WTC11 (cell line): ENCODE results near the gene PDLIM1. TPM values are rescaled to one million over a fixed set of nuclear protein-coding genes. Genes with fewer than 3 reads are reported as not detected.

ENCODE experiments used
- ATAC-seq: fragments of 200-7000 bp; cut with Tn5 transposase; 2 replicates; pipeline ENCODE4 v1.10.0; 2021; ENCODE audit warnings: mild to moderate bottlenecking, moderate library complexity
- CTCF ChIA-PET: fragments of 300-600 bp; sonication (Branson Sonifier 250); formaldehyde crosslinking; loops from one replicate; lab custom pipeline; 2021; ENCODE audit warnings: antibody characterized with exemption; lab: Charles Lee
- POLR2A ChIA-PET: fragments of 350-600 bp; sonication (Branson Sonifier 250); formaldehyde crosslinking; loops from one replicate; lab custom pipeline; 2021; ENCODE audit warnings: antibody characterized with exemption; lab: Charles Lee
- DNase-seq: peaks from one replicate; pipeline ENCODE4 v3.0.0; 2021; ENCODE audit warnings: low spot score
- H3K27ac Mint-ChIP-seq: 2 replicates; pipeline ENCODE4 v1.8.0; 2021; ENCODE audit warnings: mixed read lengths
- H3K27me3 Mint-ChIP-seq: 2 replicates; pipeline ENCODE4 v1.8.0; 2021; ENCODE audit warnings: low read depth, mild to moderate bottlenecking, moderate library complexity, mixed read lengths
- H3K36me3 Mint-ChIP-seq: 2 replicates; pipeline ENCODE4 v1.8.0; 2021; ENCODE audit warnings: mixed read lengths
- H3K4me1 Mint-ChIP-seq: 2 replicates; pipeline ENCODE4 v1.8.0; 2022; ENCODE audit warnings: mixed read lengths
- H3K4me3 Mint-ChIP-seq: 2 replicates; pipeline ENCODE4 v1.8.0; 2021; ENCODE audit warnings: mild to moderate bottlenecking, moderate library complexity, mixed read lengths
- H3K9me3 Mint-ChIP-seq: 2 replicates; pipeline ENCODE4 v1.8.0; 2021; ENCODE audit warnings: mixed read lengths
- ATF1 ChIP-seq: sonication (generic); formaldehyde crosslinking; IDR thresholded peaks from 2 replicates; pipeline ENCODE4 v1.8.1; 2023; ENCODE audit warnings: mild to moderate bottlenecking, moderate library complexity, missing genetic modification reagents
- ATF6 ChIP-seq: sonication (generic); formaldehyde crosslinking; IDR thresholded peaks from 2 replicates; pipeline ENCODE4 v1.8.1; 2023; ENCODE audit warnings: mild to moderate bottlenecking, missing genetic modification reagents
- CDX4 ChIP-seq: fragments of 250-450 bp; sonication (Bioruptor Pico); IDR thresholded peaks from 2 replicates; pipeline ENCODE4 v1.9.0; 2021; ENCODE audit warnings: moderate library complexity, mild to moderate bottlenecking, inconsistent platforms, borderline replicate concordance
- CTCF ChIP-seq: fragments of 200-600 bp; IDR thresholded peaks from 2 replicates; pipeline ENCODE4 v1.8.0; 2022; ENCODE audit warnings: antibody characterized with exemption
- FOXK1 ChIP-seq: sonication (generic); formaldehyde crosslinking; IDR thresholded peaks from 2 replicates; pipeline ENCODE4 v1.8.0; 2022; ENCODE audit warnings: mild to moderate bottlenecking, moderate library complexity, missing genetic modification reagents
- GTF2I ChIP-seq: fragments of 250-450 bp; sonication (Bioruptor Pico); conservative IDR thresholded peaks from 2 replicates; pipeline ENCODE4 v1.4.0; 2021; ENCODE audit warnings: mild to moderate bottlenecking
- JUN ChIP-seq: sonication (generic); formaldehyde crosslinking; IDR thresholded peaks from 2 replicates; pipeline ENCODE4 v1.8.0; 2023; ENCODE audit warnings: mild to moderate bottlenecking, missing genetic modification reagents
- KAT7 ChIP-seq: sonication (generic); formaldehyde crosslinking; IDR thresholded peaks from 2 replicates; pipeline ENCODE4 v1.8.1; 2023; ENCODE audit warnings: missing genetic modification reagents, mild to moderate bottlenecking, borderline replicate concordance
- MAX ChIP-seq: sonication (generic); formaldehyde crosslinking; IDR thresholded peaks from 2 replicates; pipeline ENCODE4 v1.8.0; 2022; ENCODE audit warnings: mild to moderate bottlenecking, missing genetic modification reagents
- PREB ChIP-seq: sonication (generic); formaldehyde crosslinking; IDR thresholded peaks from 2 replicates; pipeline ENCODE4 v1.8.1; 2022; ENCODE audit warnings: mild to moderate bottlenecking, missing genetic modification reagents, moderate library complexity, borderline replicate concordance
- RELA ChIP-seq: sonication (generic); formaldehyde crosslinking; IDR thresholded peaks from 2 replicates; pipeline ENCODE4 v1.8.1; 2022; ENCODE audit warnings: missing genetic modification reagents, mild to moderate bottlenecking, borderline replicate concordance
- ZBTB21 ChIP-seq: sonication (generic); formaldehyde crosslinking; IDR thresholded peaks from 2 replicates; pipeline ENCODE4 v1.8.1; 2023; ENCODE audit warnings: mild to moderate bottlenecking, missing genetic modification reagents, borderline replicate concordance
- total RNA-seq: library from RNA; stranded (reverse); gene quantifications from 3 replicates; pipeline ENCODE4 v1.2.3, GENCODE V29; 2021
- TF ChIP-seq, protein P1 (sequence below): sonication (generic); formaldehyde crosslinking; IDR thresholded peaks from 2 replicates; pipeline ENCODE4 v1.8.1; 2022; ENCODE audit warnings: low read depth, mild to moderate bottlenecking, moderate library complexity, missing genetic modification reagents, borderline replicate concordance
- TF ChIP-seq, protein P2 (sequence below): sonication (generic); formaldehyde crosslinking; IDR thresholded peaks from 2 replicates; pipeline ENCODE4 v1.8.0; 2023; ENCODE audit warnings: missing genetic modification reagents, mild to moderate bottlenecking, borderline replicate concordance

PDLIM1 gene
- total RNA-seq, 1 experiment from 2014 or later = 223 TPM

GRCh38 chr10:95254629-95255028, 36.2 kb downstream of the PDLIM1 start:
- Mint-ChIP-seq H3K9me3 (peaks cover 18% of the 10 kb centered on the region), H3K36me3 (peaks cover 48% of the 10 kb centered on the region)
- ATAC-seq = no peak
- POLR2A ChIA-PET = no interaction called here
- TF ChIP-seq, protein P1, sequence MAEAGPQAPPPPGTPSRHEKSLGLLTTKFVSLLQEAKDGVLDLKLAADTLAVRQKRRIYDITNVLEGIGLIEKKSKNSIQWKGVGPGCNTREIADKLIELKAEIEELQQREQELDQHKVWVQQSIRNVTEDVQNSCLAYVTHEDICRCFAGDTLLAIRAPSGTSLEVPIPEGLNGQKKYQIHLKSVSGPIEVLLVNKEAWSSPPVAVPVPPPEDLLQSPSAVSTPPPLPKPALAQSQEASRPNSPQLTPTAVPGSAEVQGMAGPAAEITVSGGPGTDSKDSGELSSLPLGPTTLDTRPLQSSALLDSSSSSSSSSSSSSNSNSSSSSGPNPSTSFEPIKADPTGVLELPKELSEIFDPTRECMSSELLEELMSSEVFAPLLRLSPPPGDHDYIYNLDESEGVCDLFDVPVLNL (CRISPR knock-in tag) = no peak
- TF ChIP-seq ATF1 (CRISPR knock-in tag) = no peak
- no peak for TF ChIP-seq MAX (CRISPR knock-in tag)
- TF ChIP-seq CTCF = no peak
- TF ChIP-seq KAT7 = no peak
- TF ChIP-seq, protein P2, sequence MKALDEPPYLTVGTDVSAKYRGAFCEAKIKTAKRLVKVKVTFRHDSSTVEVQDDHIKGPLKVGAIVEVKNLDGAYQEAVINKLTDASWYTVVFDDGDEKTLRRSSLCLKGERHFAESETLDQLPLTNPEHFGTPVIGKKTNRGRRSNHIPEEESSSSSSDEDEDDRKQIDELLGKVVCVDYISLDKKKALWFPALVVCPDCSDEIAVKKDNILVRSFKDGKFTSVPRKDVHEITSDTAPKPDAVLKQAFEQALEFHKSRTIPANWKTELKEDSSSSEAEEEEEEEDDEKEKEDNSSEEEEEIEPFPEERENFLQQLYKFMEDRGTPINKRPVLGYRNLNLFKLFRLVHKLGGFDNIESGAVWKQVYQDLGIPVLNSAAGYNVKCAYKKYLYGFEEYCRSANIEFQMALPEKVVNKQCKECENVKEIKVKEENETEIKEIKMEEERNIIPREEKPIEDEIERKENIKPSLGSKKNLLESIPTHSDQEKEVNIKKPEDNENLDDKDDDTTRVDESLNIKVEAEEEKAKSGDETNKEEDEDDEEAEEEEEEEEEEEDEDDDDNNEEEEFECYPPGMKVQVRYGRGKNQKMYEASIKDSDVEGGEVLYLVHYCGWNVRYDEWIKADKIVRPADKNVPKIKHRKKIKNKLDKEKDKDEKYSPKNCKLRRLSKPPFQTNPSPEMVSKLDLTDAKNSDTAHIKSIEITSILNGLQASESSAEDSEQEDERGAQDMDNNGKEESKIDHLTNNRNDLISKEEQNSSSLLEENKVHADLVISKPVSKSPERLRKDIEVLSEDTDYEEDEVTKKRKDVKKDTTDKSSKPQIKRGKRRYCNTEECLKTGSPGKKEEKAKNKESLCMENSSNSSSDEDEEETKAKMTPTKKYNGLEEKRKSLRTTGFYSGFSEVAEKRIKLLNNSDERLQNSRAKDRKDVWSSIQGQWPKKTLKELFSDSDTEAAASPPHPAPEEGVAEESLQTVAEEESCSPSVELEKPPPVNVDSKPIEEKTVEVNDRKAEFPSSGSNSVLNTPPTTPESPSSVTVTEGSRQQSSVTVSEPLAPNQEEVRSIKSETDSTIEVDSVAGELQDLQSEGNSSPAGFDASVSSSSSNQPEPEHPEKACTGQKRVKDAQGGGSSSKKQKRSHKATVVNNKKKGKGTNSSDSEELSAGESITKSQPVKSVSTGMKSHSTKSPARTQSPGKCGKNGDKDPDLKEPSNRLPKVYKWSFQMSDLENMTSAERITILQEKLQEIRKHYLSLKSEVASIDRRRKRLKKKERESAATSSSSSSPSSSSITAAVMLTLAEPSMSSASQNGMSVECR (CRISPR knock-in tag) = no peak
- TF ChIP-seq GTF2I (CRISPR knock-in tag) = no peak
- no peak for TF ChIP-seq ZBTB21 (CRISPR knock-in tag)
- TF ChIP-seq JUN (CRISPR knock-in tag) = no peak
- TF ChIP-seq PREB (CRISPR knock-in tag) = no peak
- no peak for TF ChIP-seq RELA
- no peak for TF ChIP-seq FOXK1 (CRISPR knock-in tag)
- TF ChIP-seq CDX4 (CRISPR knock-in tag) = no peak
- no peak for TF ChIP-seq ATF6
- TF ChIP-seq, all 79 proteins: peak for 0
- no peaks in the 10 kb centered on the region for H3K27me3 Mint-ChIP-seq
- H3K4me1 Mint-ChIP-seq = peaks cover 15% of the 10 kb centered on the region
- no peak for DNase-seq
- H3K4me3 Mint-ChIP-seq = no peak overlapping the region
- CTCF ChIA-PET = interaction anchor here (0.7 to 2.8 kb wide), 3 partner anchors 8 to 35 kb away, joined by 3 to 9 read pairs (median 4); no protein-coding TSS in a partner anchor
- H3K27ac Mint-ChIP-seq = no peak overlapping the region
